ENCODE results near the gene ICAM1.

ICAM1 gene

GRCh38 chr19:10316229-10317044, 45.5 kb downstream of the ICAM1 start:
- TF ChIP-seq, protein P1, sequence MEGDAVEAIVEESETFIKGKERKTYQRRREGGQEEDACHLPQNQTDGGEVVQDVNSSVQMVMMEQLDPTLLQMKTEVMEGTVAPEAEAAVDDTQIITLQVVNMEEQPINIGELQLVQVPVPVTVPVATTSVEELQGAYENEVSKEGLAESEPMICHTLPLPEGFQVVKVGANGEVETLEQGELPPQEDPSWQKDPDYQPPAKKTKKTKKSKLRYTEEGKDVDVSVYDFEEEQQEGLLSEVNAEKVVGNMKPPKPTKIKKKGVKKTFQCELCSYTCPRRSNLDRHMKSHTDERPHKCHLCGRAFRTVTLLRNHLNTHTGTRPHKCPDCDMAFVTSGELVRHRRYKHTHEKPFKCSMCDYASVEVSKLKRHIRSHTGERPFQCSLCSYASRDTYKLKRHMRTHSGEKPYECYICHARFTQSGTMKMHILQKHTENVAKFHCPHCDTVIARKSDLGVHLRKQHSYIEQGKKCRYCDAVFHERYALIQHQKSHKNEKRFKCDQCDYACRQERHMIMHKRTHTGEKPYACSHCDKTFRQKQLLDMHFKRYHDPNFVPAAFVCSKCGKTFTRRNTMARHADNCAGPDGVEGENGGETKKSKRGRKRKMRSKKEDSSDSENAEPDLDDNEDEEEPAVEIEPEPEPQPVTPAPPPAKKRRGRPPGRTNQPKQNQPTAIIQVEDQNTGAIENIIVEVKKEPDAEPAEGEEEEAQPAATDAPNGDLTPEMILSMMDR (IDR thresholded peaks at IDR 0.05): no peak

DNA sequence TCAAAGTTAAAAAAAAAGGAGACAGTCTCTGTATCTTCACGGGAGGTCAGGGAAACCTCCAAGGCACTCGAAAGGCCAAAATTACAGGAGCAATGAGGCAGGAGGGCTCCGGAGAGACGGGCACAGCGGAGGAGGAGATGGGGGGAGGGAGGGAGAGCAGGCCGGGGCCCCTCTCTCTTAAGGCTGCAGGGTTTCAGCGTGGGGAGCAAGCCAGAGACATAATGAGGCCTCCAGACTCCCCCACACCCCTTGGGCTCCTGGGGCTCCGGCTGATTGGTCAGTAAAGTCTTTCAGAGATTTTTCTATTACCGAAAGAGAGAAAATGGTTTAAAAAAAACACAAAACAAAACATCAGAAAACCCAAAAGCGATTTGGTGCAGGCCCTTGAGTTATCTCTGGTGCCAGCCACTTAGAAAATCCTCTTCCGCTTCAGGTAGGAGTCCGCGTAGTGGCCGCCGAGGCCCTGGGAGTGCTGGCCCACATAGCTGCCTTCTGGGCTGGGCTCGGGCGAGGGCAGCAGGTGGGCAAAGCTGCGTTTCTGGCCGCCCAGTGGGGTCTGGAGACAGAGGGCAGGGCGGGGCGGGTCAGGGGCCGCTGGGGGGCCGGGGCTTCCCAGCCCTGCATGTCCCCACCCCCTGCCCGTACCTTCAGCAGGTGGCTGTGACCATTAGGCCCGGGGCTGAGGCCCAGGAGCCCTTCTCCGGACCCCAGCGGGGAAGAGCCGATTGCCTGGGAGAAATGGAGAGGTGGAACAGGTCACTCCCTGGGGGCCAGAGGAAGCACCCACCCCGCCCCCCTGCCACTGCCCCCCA, 46.3 kb downstream of the ICAM1 start:
- TF ChIP-seq, protein P1 (IDR thresholded peaks at IDR 0.05): no peak

- TF ChIP-seq, protein P1 (IDR thresholded peaks at IDR 0.05): no peak
Observed at GRCh38 chr19:10317857-10318462, 47.0 kb downstream of the ICAM1 start.

DNA sequence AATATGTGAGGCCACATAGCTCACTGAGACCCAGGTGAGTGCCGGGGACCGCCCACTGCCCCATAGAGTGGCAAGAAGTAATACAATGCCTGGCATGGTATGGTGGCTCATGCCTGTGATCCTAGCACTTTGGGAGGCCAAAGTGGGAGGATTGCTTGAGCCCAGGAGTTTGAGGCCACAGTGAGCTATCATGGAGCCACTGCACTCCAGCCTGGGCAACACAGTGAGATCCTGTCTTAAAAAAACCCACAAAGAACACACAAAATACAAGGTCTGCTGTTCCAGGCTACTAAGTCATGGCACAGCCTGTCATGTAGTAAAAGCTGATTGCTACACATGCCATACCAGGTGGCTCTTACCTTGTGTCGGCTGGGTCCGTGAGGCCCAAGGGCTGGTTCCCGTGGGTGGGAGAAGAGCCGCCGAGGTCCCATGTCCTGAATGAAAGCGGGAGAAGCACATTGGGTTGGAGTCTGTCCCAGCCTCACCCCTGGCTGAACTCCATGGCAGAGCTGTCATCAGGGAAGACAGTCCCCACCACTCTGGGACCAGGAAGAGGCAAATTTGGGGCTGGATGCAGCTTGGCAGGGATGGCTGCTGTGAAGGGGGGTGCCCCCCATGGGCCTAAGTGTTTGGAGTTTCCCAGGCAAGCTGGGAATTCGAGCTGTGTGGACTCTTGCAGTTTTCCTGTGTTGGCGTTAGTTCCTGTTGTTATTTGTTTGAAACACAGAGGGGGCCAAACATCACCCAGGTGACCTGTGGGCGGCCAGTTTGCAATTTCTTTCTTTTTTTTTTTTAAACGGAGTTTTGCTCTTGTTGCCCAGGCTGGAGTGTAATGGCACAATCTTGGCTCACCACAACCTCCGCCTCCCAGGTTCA, 48.1 kb downstream of the ICAM1 start:
- TF ChIP-seq, protein P1 (IDR thresholded peaks at IDR 0.05): no peak

DNA sequence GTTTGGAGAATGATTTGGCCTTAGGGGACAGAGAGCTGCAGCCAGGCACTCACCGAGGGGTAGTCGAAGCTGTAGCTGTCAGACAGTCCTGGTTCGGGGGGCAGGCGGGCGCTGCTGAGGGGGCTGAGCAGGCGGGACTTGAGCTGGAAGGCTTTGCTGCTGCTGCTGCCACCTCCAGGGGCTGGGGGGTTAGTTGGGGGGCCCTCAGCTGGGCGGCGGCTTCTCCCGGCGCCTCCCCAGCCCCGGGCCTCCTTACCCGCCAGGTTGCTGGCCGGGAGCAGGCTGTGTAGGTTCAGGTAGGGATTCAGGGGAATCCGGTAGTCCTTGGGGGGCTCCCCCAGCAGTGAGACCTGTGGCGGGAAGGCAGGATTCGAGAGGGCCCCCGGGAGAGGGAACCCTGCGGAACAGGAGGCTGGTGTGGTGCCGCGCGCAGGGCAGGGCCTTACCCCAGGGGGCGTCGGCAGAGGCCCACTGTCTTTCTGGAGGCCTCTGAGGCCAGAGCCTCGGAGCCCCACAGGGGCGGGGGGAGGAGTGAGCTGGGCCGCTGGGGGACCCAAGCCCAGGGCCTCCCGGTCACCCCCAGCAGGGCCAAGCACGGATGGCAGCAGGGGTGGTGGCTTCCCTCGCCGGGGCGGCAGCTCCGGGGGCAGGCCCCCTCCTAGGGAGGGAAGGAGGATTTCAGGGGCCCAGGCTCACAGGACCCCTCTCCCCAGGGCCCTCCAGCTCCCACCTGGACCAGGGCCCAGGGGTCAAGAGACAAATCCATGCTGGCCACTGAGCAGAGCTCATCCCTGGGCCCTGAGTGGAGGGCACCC, 49.9 kb downstream of the ICAM1 start:
- TF ChIP-seq, protein P1 (IDR thresholded peaks at IDR 0.05): no peak

- TF ChIP-seq, protein P1 (IDR thresholded peaks at IDR 0.05): no peak
Observed at GRCh38 chr19:10321417-10321797, 50.5 kb downstream of the ICAM1 start.

All from LNCAP (cell line).